H1 (cell line): ENCODE measurements around the gene SRP9. TPM values are rescaled to one million over a fixed set of nuclear protein-coding genes. Genes with fewer than 3 reads are reported as not detected.
A peak's percentile ranks its signal among the peaks of the same experiment; 100 is the strongest.

Source experiments
- CTCF ChIA-PET: fragments of 300-600 bp; sonication (Branson Sonifier 250); formaldehyde crosslinking; loops from one replicate; lab custom pipeline; 2021; ENCODE audit not compliant: partially characterized antibody; lab: Charles Lee
- POLR2A ChIA-PET: fragments of 300-600 bp; sonication (Branson Sonifier 250); formaldehyde crosslinking; loops from one replicate; lab custom pipeline; 2021; ENCODE audit warnings: inconsistent platforms; ENCODE audit not compliant: partially characterized antibody; lab: Charles Lee
- DNase-seq, 2 experiments: peaks; one replicate each; pipeline versions ENCODE4 v3.0.0 to v3.0.0-alpha.2; 2010 to 2022; ENCODE audit warnings: low spot score in 2 of 2, low read depth in 1 of 2, mixed read lengths in 1 of 2
- FAIRE-seq: peaks from 2 replicates; lab custom pipeline; 2011; peaks lifted over from hg19 to GRCh38; lab: Jason Lieb, UNC
- H2AFZ ChIP-seq: 2 replicates; pipeline ENCODE4 v1.8.1; 2012; ENCODE audit warnings: low read length, inconsistent platforms
- H2AK5ac ChIP-seq: 2 replicates; pipeline ENCODE4 v1.6.1; 2013; ENCODE audit warnings: low read depth, low read length
- H2BK120ac ChIP-seq: replicated peaks from 2 replicates; pipeline ENCODE3; 2013; ENCODE audit warnings: low read depth, low read length, inconsistent platforms
- H2BK12ac ChIP-seq: 2 replicates; pipeline ENCODE4 v1.6.1; 2013; ENCODE audit warnings: low read depth, low read length
- H2BK15ac ChIP-seq: 2 replicates; pipeline ENCODE4 v1.6.1; 2013; ENCODE audit warnings: low read length
- H2BK20ac ChIP-seq: 2 replicates; pipeline ENCODE4 v1.6.1; 2013; ENCODE audit warnings: low read length
- H2BK5ac ChIP-seq: 2 replicates; pipeline ENCODE4 v1.6.1; 2013; ENCODE audit warnings: low read depth, low read length
- H3K14ac ChIP-seq: 2 replicates; pipeline ENCODE4 v1.6.1; 2013; ENCODE audit warnings: inconsistent platforms; ENCODE audit not compliant: insufficient read length
- H3K18ac ChIP-seq: 2 replicates; pipeline ENCODE4 v1.6.1; 2013; ENCODE audit warnings: low read length; ENCODE audit errors: extremely low read depth
- H3K23ac ChIP-seq: 2 replicates; pipeline ENCODE4 v1.6.1; 2013; ENCODE audit warnings: inconsistent platforms; ENCODE audit not compliant: insufficient read length
- H3K23me2 ChIP-seq: 2 replicates; pipeline ENCODE4 v1.6.1; 2013; ENCODE audit warnings: low read depth, low read length
- H3K27ac ChIP-seq: 2 replicates; pipeline ENCODE4 v1.6.1; 2011; ENCODE audit warnings: low read depth, low read length, inconsistent platforms
- H3K27me3 ChIP-seq, 4 experiments: replicated peaks in 1 of 4; 1 replicate in 1 of 4; 2 replicates in 3 of 4; pipeline versions ENCODE4 v1.6.1 to v1.8.1; 2011 to 2013; ENCODE audit warnings: low read length in 3 of 4, mild to moderate bottlenecking in 3 of 4, inconsistent platforms in 2 of 4, mixed read lengths in 2 of 4, moderate library complexity in 1 of 4; ENCODE audit not compliant: control insufficient read depth in 3 of 4, insufficient read depth in 3 of 4; ENCODE audit errors: extremely low read depth in 1 of 4
- H3K36me3 ChIP-seq, 4 experiments: 2 replicates each; pipeline versions ENCODE4 v1.6.1 to v1.8.1; 2011 to 2013; ENCODE audit warnings: mild to moderate bottlenecking in 4 of 4, low read length in 3 of 4, moderate library complexity in 2 of 4, control low read depth in 1 of 4, inconsistent platforms in 1 of 4; ENCODE audit not compliant: insufficient read depth in 4 of 4, control insufficient read depth in 2 of 4
- H3K4ac ChIP-seq: replicated peaks from 2 replicates; pipeline ENCODE3; 2013; ENCODE audit warnings: low read length, low read depth, mixed read lengths, inconsistent platforms; ENCODE audit not compliant: insufficient read length
- H3K4me1 ChIP-seq, 4 experiments: replicated peaks in 1 of 4; 1 replicate in 1 of 4; 2 replicates in 3 of 4; pipeline versions ENCODE4 v1.6.1 to v1.8.1; 2011 to 2013; ENCODE audit warnings: low read length in 3 of 4, inconsistent platforms in 2 of 4, mixed read lengths in 1 of 4; ENCODE audit not compliant: insufficient read depth in 4 of 4, control insufficient read depth in 3 of 4
- H3K4me2 ChIP-seq, 2 experiments: 2 replicates each; pipeline versions ENCODE4 v1.6.1 to v1.8.1; 2011 to 2013; ENCODE audit warnings: low read depth in 2 of 2, low read length in 2 of 2, control low read depth in 1 of 2, inconsistent platforms in 1 of 2, mild to moderate bottlenecking in 1 of 2; ENCODE audit not compliant: insufficient read depth in 1 of 2
- H3K4me3 ChIP-seq, 4 experiments: fragments of 200-600, 300-600 bp in 1 of 4; sonication (generic), shearing (Covaris generic), sonication (Bioruptor Twin) in 1 of 4; 2 replicates each; pipeline versions ENCODE4 v1.5.1 to v1.8.1; 2011 to 2016; ENCODE audit warnings: low read length in 4 of 4, low read depth in 3 of 4, control low read depth in 2 of 4, inconsistent platforms in 2 of 4, mild to moderate bottlenecking in 2 of 4, mixed read lengths in 1 of 4, moderate library complexity in 1 of 4; ENCODE audit not compliant: insufficient read depth in 2 of 4; ENCODE audit errors: extremely low read depth in 1 of 4
- H3K56ac ChIP-seq: replicated peaks from 2 replicates; pipeline ENCODE3; 2013; ENCODE audit warnings: low read depth, mild to moderate bottlenecking, mixed read lengths, low read length, inconsistent platforms; ENCODE audit not compliant: insufficient read length
- H3K79me1 ChIP-seq: 2 replicates; pipeline ENCODE4 v1.6.1; 2013; ENCODE audit warnings: low read depth, low read length, control low read depth
- H3K79me2 ChIP-seq, 2 experiments: 2 replicates each; pipeline versions ENCODE4 v1.6.1 to v1.8.1; 2012 to 2013; ENCODE audit warnings: low read length in 2 of 2, mild to moderate bottlenecking in 2 of 2, inconsistent platforms in 1 of 2; ENCODE audit not compliant: insufficient read depth in 2 of 2, control insufficient read depth in 1 of 2
- H3K9ac ChIP-seq, 4 experiments: replicated peaks in 1 of 4; 1 replicate in 1 of 4; 2 replicates in 3 of 4; pipeline versions ENCODE4 v1.6.1 to v1.8.1; 2011 to 2013; ENCODE audit warnings: low read depth in 3 of 4, low read length in 3 of 4, control low read depth in 2 of 4, mild to moderate bottlenecking in 2 of 4, moderate library complexity in 2 of 4, inconsistent platforms in 1 of 4; ENCODE audit errors: extremely low read depth in 1 of 4
- H3K9me3 ChIP-seq, 2 experiments: 2 replicates each; pipeline versions ENCODE4 v1.6.1 to v1.8.1; 2012 to 2013; ENCODE audit warnings: mild to moderate bottlenecking in 2 of 2, moderate library complexity in 2 of 2, control low read depth in 1 of 2, inconsistent platforms in 1 of 2, low read depth in 1 of 2, low read length in 1 of 2, mixed read lengths in 1 of 2; ENCODE audit not compliant: insufficient read depth in 2 of 2
- H4K20me1 ChIP-seq, 2 experiments: replicated peaks in 1 of 2; 2 replicates each; pipeline versions ENCODE3 to v1.8.1; 2011 to 2013; ENCODE audit warnings: inconsistent platforms in 2 of 2, low read length in 2 of 2, mild to moderate bottlenecking in 1 of 2; ENCODE audit not compliant: insufficient read depth in 2 of 2, control insufficient read depth in 1 of 2
- H4K5ac ChIP-seq: 2 replicates; pipeline ENCODE4 v1.6.1; 2013; ENCODE audit warnings: low read length, low read depth, mixed read lengths, inconsistent platforms; ENCODE audit not compliant: insufficient read length
- H4K8ac ChIP-seq: 2 replicates; pipeline ENCODE4 v1.8.0; 2013; ENCODE audit warnings: mild to moderate bottlenecking, moderate library complexity, low read length, inconsistent platforms; ENCODE audit not compliant: insufficient read depth; ENCODE audit errors: extremely low read depth
- H4K91ac ChIP-seq: replicated peaks from 2 replicates; pipeline ENCODE3; 2013; ENCODE audit warnings: low read length, mixed read lengths, inconsistent platforms; ENCODE audit not compliant: insufficient read length
- ASH2L ChIP-seq: fragments of 200-600, 300-600 bp; sonication (generic); IDR thresholded peaks from one replicate; pipeline ENCODE4 v1.7.1; 2017; ENCODE audit warnings: low read length
- BCL11A ChIP-seq, 2 experiments: IDR thresholded peaks; one replicate each; pipeline ENCODE4 v1.6.1; 2011; ENCODE audit warnings: low read depth in 2 of 2, low read length in 2 of 2, mild to moderate bottlenecking in 2 of 2
- BRCA1 ChIP-seq: IDR thresholded peaks from 2 replicates; pipeline ENCODE4 v1.6.1; 2012; ENCODE audit warnings: low read depth, low read length, improper control_type of control experiment
- EP300 ChIP-seq, 2 experiments: IDR thresholded peaks; 1 replicate in 1 of 2; 2 replicates in 1 of 2; pipeline ENCODE4 v1.6.1; 2011 to 2012; ENCODE audit warnings: low read depth in 2 of 2, low read length in 2 of 2, mild to moderate bottlenecking in 2 of 2, borderline replicate concordance in 1 of 2, inconsistent platforms in 1 of 2, moderate library complexity in 1 of 2
- GTF2F1 ChIP-seq: IDR thresholded peaks from 2 replicates; pipeline ENCODE4 v1.6.1; 2012; ENCODE audit warnings: low read depth, low read length, improper control_type of control experiment, borderline replicate concordance
- KDM1A ChIP-seq: fragments of 200-600, 300-600 bp; sonication (generic); IDR thresholded peaks from 2 replicates; pipeline ENCODE4 v1.7.1; 2016; ENCODE audit warnings: mild to moderate bottlenecking, low read length, borderline replicate concordance
- KDM5A ChIP-seq: fragments of 200-600 bp; IDR thresholded peaks from 2 replicates; pipeline ENCODE4 v1.7.1; 2012; ENCODE audit warnings: mild to moderate bottlenecking, low read length, inconsistent platforms, mixed read lengths
- PHF8 ChIP-seq: fragments of 200-600 bp; sonication (generic); conservative IDR thresholded peaks from 2 replicates; pipeline ENCODE4 v1.7.1; 2012; ENCODE audit warnings: low read depth, mild to moderate bottlenecking, inconsistent platforms, low read length, moderate library complexity
- SIN3A ChIP-seq, 2 experiments: IDR thresholded peaks in 1 of 2; conservative IDR thresholded peaks in 1 of 2; 2 replicates each; pipeline ENCODE4 v1.6.1; 2011 to 2012; ENCODE audit warnings: low read length in 2 of 2, improper control_type of control experiment in 1 of 2, low read depth in 1 of 2, mild to moderate bottlenecking in 1 of 2
- SP1 ChIP-seq: IDR thresholded peaks from 2 replicates; pipeline ENCODE4 v1.6.1; 2011; ENCODE audit warnings: low read depth, low read length
- SUZ12 ChIP-seq: fragments of 200-600 bp; sonication (generic); IDR thresholded peaks from 2 replicates; pipeline ENCODE4 v1.6.1; 2012; ENCODE audit warnings: mild to moderate bottlenecking, inconsistent platforms, low read length, moderate library complexity, mixed read lengths
- TAF7 ChIP-seq: optimal IDR thresholded peaks from 2 replicates; pipeline ENCODE3; 2011; ENCODE audit warnings: low read depth, mild to moderate bottlenecking, inconsistent platforms, low read length, moderate library complexity, borderline replicate concordance
- TEAD4 ChIP-seq: IDR thresholded peaks from 2 replicates; pipeline ENCODE4 v1.6.1; 2012; ENCODE audit warnings: low read depth, low read length, inconsistent platforms, mixed read lengths
- WGBS, 2 experiments: shearing (Covaris generic) in 1 of 2; methylation state at CpG; one replicate each; pipeline versions ENCODE4 v1.1.6 to v1.1.7; 2013 to 2015; ENCODE audit warnings: low lambda C conversion rate in 2 of 2, mixed read lengths in 2 of 2, inconsistent platforms in 1 of 2, low coverage in 1 of 2, missing lambda C conversion rate in 1 of 2; ENCODE audit not compliant: insufficient replicate concordance in 2 of 2, insufficient coverage in 1 of 2, insufficient read length in 1 of 2; ENCODE audit errors: extremely low coverage in 1 of 2, missing lambda C conversion rate in 1 of 2; 5-methylcytosine and 5-hydroxymethylcytosine counted together
- polyA plus RNA-seq, 7 experiments: library from polyadenylated mRNA; depleted of rRNA in 3 of 7; stranded (reverse) in 5 of 7; unstranded in 2 of 7; fragments of >200 nt in 5 of 7; fragments of 200-250 nt in 2 of 7; gene quantifications; 1 replicate in 5 of 7; 2 replicates in 1 of 7; 4 replicates in 1 of 7; pipeline versions ENCODE4 v1.2.1 to v1.2.3, GENCODE V29; 2011 to 2013; ENCODE audit warnings: missing spikeins in 2 of 7, mixed read lengths in 2 of 7
- total RNA-seq: library from RNA; stranded (reverse); fragmentation: NEBNext Ultra II Directional; extraction: Animal tissue kit (Norgen Biotek cat#: 25700); gene quantifications from 2 replicates; pipeline ENCODE4 v1.2.1, GENCODE V29; 2021

The SRP9 gene
- total and polyA plus RNA-seq, 2 of the 8 experiments (the other 6 are each of a cell fraction or from before 2014, with no cell fraction given) = 446 to 572 TPM

- FAIRE-seq = no peak
- 0 out of 4 replicates have a peak overlapping the region, but pooled peaks have one; percentile 7 to 29 for H3K4me2 ChIP-seq
- H3K23ac ChIP-seq = no peak overlapping the region
- no peak overlapping the region for H2AFZ ChIP-seq
- H4K91ac ChIP-seq = no peak overlapping the region
- H3K79me2 ChIP-seq = peaks cover 0 to 6% of the 10 kb centered on the region in 2 experiments; a peak in 1 of 4 replicates
- H2BK5ac ChIP-seq = 0 out of 2 replicates have a peak overlapping the region, but pooled peaks have one; percentile 16
- H3K4me1 ChIP-seq = peaks cover 6 to 17% (median 11%) of the 10 kb centered on the region in 4 experiments; a peak in 6 of 7 replicates
- H3K27me3 ChIP-seq = no peaks in the 10 kb centered on the region
- H2BK120ac ChIP-seq = no peak overlapping the region
- no peak overlapping the region for H2BK15ac ChIP-seq
- H3K4ac ChIP-seq = no peak overlapping the region
- H2BK20ac ChIP-seq = no peak overlapping the region
- H3K23me2 ChIP-seq = no peaks in the 10 kb centered on the region
- TF ChIP-seq SUZ12 = no peak
- no peak for TF ChIP-seq BCL11A (IDR thresholded peaks at IDR 0.05; ENCODE audit: low read depth in 2 of 2, low read length in 2 of 2)
- no peak for TF ChIP-seq ASH2L
- no peak for TF ChIP-seq SP1
- TF ChIP-seq GTF2F1 = no peak
- no peak for TF ChIP-seq EP300 (IDR thresholded peaks at IDR 0.05; ENCODE audit: borderline replicate concordance in 1 of 2, low read depth in 2 of 2, low read length in 2 of 2)
- TF ChIP-seq SIN3A (conservative IDR thresholded peaks at IDR 0.05 in 1 of 2, IDR thresholded peaks at IDR 0.05 in 1 of 2; ENCODE audit: low read depth in 1 of 2, low read length in 2 of 2) = no peak
- no peak for TF ChIP-seq KDM1A
- TF ChIP-seq KDM5A = no peak
- no peak for TF ChIP-seq BRCA1
- TF ChIP-seq PHF8 = no peak
- no peak for TF ChIP-seq TAF7
- no peak for TF ChIP-seq TEAD4
- ChIA-PET CTCF (interaction anchor here (0.7 to 4.7 kb wide), 13 partner anchors 8 to 349 kb away, joined by 3 to 46 read pairs (median 4); partner anchors contain the start of genes EPHX1 and SRP9), POLR2A (interaction anchor here (0.7 to 1.3 kb wide), 6 partner anchors 11 to 53 kb away, joined by 3 to 5 read pairs (median 3); partner anchors contain the start of genes EPHX1 and SRP9)
- no peak for DNase-seq
- H3K9me3 ChIP-seq = no peaks in the 10 kb centered on the region
- H3K56ac ChIP-seq = no peak overlapping the region
- H3K14ac ChIP-seq = no peak overlapping the region
- H3K79me1 ChIP-seq = peaks cover 12% of the 10 kb centered on the region; the same call in 1 of the 2 replicates
- 79% methylated on average over 12 of the region's 12 CpGs; no CpG with 5 or more reads in 1 of the 2 experiments for WGBS, 2 experiments
- no peak overlapping the region for H3K9ac ChIP-seq
- H3K36me3 ChIP-seq = peaks cover 0 to under 1% (median 0%) of the 10 kb centered on the region in 4 experiments; a peak in 2 of 8 replicates
- H3K27ac ChIP-seq = peak overlapping the region; percentile 34; the same call in 1 of the 2 replicates
- 0 out of 2 replicates have a peak overlapping the region, but pooled peaks have one; percentile 57 for H3K18ac ChIP-seq
- no peak overlapping the region; a peak in 1 of 8 replicates for H3K4me3 ChIP-seq
- H4K5ac ChIP-seq = no peak overlapping the region
- no peak overlapping the region for H2BK12ac ChIP-seq
- H4K8ac ChIP-seq = no peak overlapping the region
- peaks cover 2 to 9% of the 10 kb centered on the region in 2 experiments for H4K20me1 ChIP-seq
- H2AK5ac ChIP-seq = no peak overlapping the region
Observed at GRCh38 chr1:225823811-225824261, 46.2 kb downstream of the SRP9 start.
